GM18907 (cell line): ENCODE data around the gene PRKN.

ENCODE experiments used
- ATAC-seq: cut with Tn5 transposase; IDR thresholded peaks from one replicate; pipeline ENCODE4 v1.9.1; 2021; ENCODE audit warnings: mild to moderate bottlenecking, moderate library complexity; ENCODE audit not compliant: unreplicated experiment

PRKN gene

GRCh38 chr6:161947371-161947770, 780.2 kb downstream of the PRKN start:
- no peak for ATAC-seq

GRCh38 chr6:161946461-161946860, 781.1 kb downstream of the PRKN start:
- ATAC-seq = no peak

GRCh38 chr6:161943561-161943960, 784.0 kb downstream of the PRKN start:
- no peak for ATAC-seq

- no peak for ATAC-seq
Measured at GRCh38 chr6:161941565-161941964, 786.0 kb downstream of the PRKN start.

GRCh38 chr6:161940519-161940918, 787.0 kb downstream of the PRKN start:
- ATAC-seq = no peak

GRCh38 chr6:161926324-161926723, 801.2 kb downstream of the PRKN start:
- ATAC-seq = no peak

GRCh38 chr6:161924516-161925116, 803.0 kb downstream of the PRKN start:
- ATAC-seq = no peak

GRCh38 chr6:161922631-161923119, 804.9 kb downstream of the PRKN start:
- no peak for ATAC-seq

- ATAC-seq = no peak
Measured at GRCh38 chr6:161921602-161922395, 805.8 kb downstream of the PRKN start.

- no peak for ATAC-seq
Measured at GRCh38 chr6:161919691-161920090, 807.9 kb downstream of the PRKN start.

- ATAC-seq = no peak
Measured at GRCh38 chr6:161918628-161919205, 808.8 kb downstream of the PRKN start.

GRCh38 chr6:161918109-161918531, 809.4 kb downstream of the PRKN start:
- ATAC-seq = no peak

- ATAC-seq = no peak
Measured at GRCh38 chr6:161917645-161918044, 809.9 kb downstream of the PRKN start.

- ATAC-seq = no peak
Measured at GRCh38 chr6:161915456-161915964, 812.1 kb downstream of the PRKN start.

GRCh38 chr6:161908872-161909271, 818.7 kb downstream of the PRKN start:
- no peak for ATAC-seq

GRCh38 chr6:161906571-161906970, 821.0 kb downstream of the PRKN start:
- ATAC-seq = no peak

GRCh38 chr6:161903584-161904212, 823.9 kb downstream of the PRKN start:
- ATAC-seq = no peak

GRCh38 chr6:161901740-161902426, 825.7 kb downstream of the PRKN start:
- no peak for ATAC-seq

GRCh38 chr6:161894436-161894835, 833.1 kb downstream of the PRKN start:
- ATAC-seq = no peak

GRCh38 chr6:161891542-161891941, 836.0 kb downstream of the PRKN start:
- ATAC-seq = no peak

- no peak for ATAC-seq
Measured at GRCh38 chr6:161890832-161891297, 836.7 kb downstream of the PRKN start.
